Measurements from ENCODE around the gene PLA2G4E. TPM values are rescaled to one million over a fixed set of nuclear protein-coding genes. Genes with fewer than 3 reads are reported as not detected.

The PLA2G4E gene
- total RNA-seq, 1 experiment from 2014 or later, result not detected

- Histone ChIP-seq H2AFZ (ENCODE audit: low read depth, low read length, poor library complexity, severe bottlenecking) (no peak overlapping the region), H3K9ac (ENCODE audit: low read length) (no peak overlapping the region), H3K4me3 (replicated peaks in 1 of 2; ENCODE audit: low read depth in 1 of 2, low read length in 2 of 2) (no peak overlapping the region), H3K4me1 (ENCODE audit: control insufficient read depth in 1 of 2, insufficient read depth in 2 of 2, low read length in 2 of 2) (no peaks in the 10 kb centered on the region), H3K9me2 (ENCODE audit: insufficient read depth) (no peaks in the 10 kb centered on the region), H3K27me3 (ENCODE audit: insufficient read depth, low read length) (no peaks in the 10 kb centered on the region), H4K20me1 (ENCODE audit: insufficient read depth) (no peaks in the 10 kb centered on the region), H3K9me3 (ENCODE audit: control insufficient read depth in 1 of 2, insufficient read depth in 1 of 2, low read depth in 1 of 2, low read length in 2 of 2) (no peaks in the 10 kb centered on the region), H3K4me2 (ENCODE audit: low read length) (no peak overlapping the region), H3K79me2 (ENCODE audit: insufficient read depth, low read length) (no peaks in the 10 kb centered on the region), H3K36me3 (ENCODE audit: control insufficient read depth in 1 of 2, insufficient read depth in 2 of 2, low read length in 2 of 2) (no peaks in the 10 kb centered on the region), H3K27ac (ENCODE audit: low read depth, low read length) (no peak overlapping the region)
- TF ChIP-seq SIN3A (IDR thresholded peaks at IDR 0.05; ENCODE audit: low read depth) (no peak), ZBTB33 (IDR thresholded peaks at IDR 0.05; ENCODE audit: extremely low read depth, insufficient replicate concordance, low read length) (no peak), ZNF274 (IDR thresholded peaks at IDR 0.05; ENCODE audit: low read depth, low read length) (no peak), SP1 (IDR thresholded peaks at IDR 0.05; ENCODE audit: low read depth) (no peak), ZFX (IDR thresholded peaks at IDR 0.05) (no peak), POLR2A (IDR thresholded peaks at IDR 0.05; ENCODE audit: borderline replicate concordance, extremely low read depth, insufficient read depth, insufficient read length) (no peak), JUND (IDR thresholded peaks at IDR 0.05) (no peak), EZH2phosphoT487 (IDR thresholded peaks at IDR 0.05; ENCODE audit: borderline replicate concordance) (no peak), YY1 (IDR thresholded peaks at IDR 0.05; ENCODE audit: extremely low read depth, insufficient replicate concordance, low read depth, low read length) (no peak), EGR1 (IDR thresholded peaks at IDR 0.05; ENCODE audit: low read depth) (no peak), MAX (IDR thresholded peaks at IDR 0.05) (no peak), ATF3 (IDR thresholded peaks at IDR 0.05) (no peak)
- ChIA-PET CTCF (no interaction called here), POLR2A (no interaction called here), RAD21 (ENCODE audit: low non-redundant PET in 1 of 2, low total read pairs in 2 of 2, uncharacterized antibody in 2 of 2, unreplicated experiment in 2 of 2) (no interaction called here)
- intact Hi-C loops (cut with micrococcal nuclease), result no loop called here
- ATAC-seq (no peak), DNase-seq (ENCODE audit: low read depth, low spot score) (no peak)
- BruUV-seq (replicated peaks), result no TSS peak
These were observed 22.0 kb upstream of the PLA2G4E start for GRCh38 chr15:42042602-42043400.

Measured in HCT116 (cell line).